HEK293 (cell line): ENCODE measurements around the gene POLR2E.

Source experiments
- CTCF ChIA-PET: fragments of 350-600 bp; formaldehyde crosslinking; extraction: SDS; loops from one replicate; lab custom pipeline; 2021; ENCODE audit warnings: antibody characterized with exemption; lab: Yijun Ruan, JAX
- POLR2A ChIA-PET: fragments of 300-600 bp; formaldehyde crosslinking; extraction: SDS; loops from one replicate; lab custom pipeline; 2020; ENCODE audit warnings: antibody characterized with exemption, inconsistent platforms; lab: Yijun Ruan, JAX
- H3K27ac ChIP-seq: fragments of 200-500 bp; sonication (Bioruptor generic); 2 replicates; pipeline ENCODE4 v1.5.1; 2014; ENCODE audit warnings: low read depth, low read length, control low read depth, inconsistent platforms; ENCODE audit errors: extremely low read depth
- H3K36me3 ChIP-seq, 2 experiments: fragments of 200-500 bp in 1 of 2; sonication (Bioruptor generic) in 1 of 2; 1 replicate in 1 of 2; 2 replicates in 1 of 2; pipeline ENCODE4 v1.5.1; 2014 to 2017; ENCODE audit warnings: inconsistent platforms in 2 of 2, low read length in 2 of 2; ENCODE audit not compliant: control insufficient read depth in 2 of 2, insufficient read depth in 1 of 2
- H3K4me1 ChIP-seq: fragments of 200-500 bp; sonication (Bioruptor generic); 2 replicates; pipeline ENCODE4 v1.5.1; 2014; ENCODE audit warnings: mild to moderate bottlenecking, low read length, inconsistent platforms; ENCODE audit not compliant: control insufficient read depth, insufficient read depth
- H3K4me3 ChIP-seq: 2 replicates; pipeline ENCODE4 v1.5.1; 2011; ENCODE audit warnings: low read depth, mild to moderate bottlenecking, control low read depth, low read length, moderate library complexity
- H3K9me3 ChIP-seq: fragments of 200-500 bp; sonication (Bioruptor generic); 2 replicates; pipeline ENCODE4 v1.5.1; 2014; ENCODE audit warnings: low read depth, low read length, inconsistent platforms; ENCODE audit not compliant: control insufficient read depth, insufficient read depth
- EGR2 ChIP-seq: fragments of 450-650 bp; formaldehyde crosslinking; IDR thresholded peaks from 2 replicates; pipeline ENCODE4 v1.5.1; 2016; ENCODE audit warnings: low read depth, missing biosample characterization, missing genetic modification characterization
- GLIS2 ChIP-seq: fragments of 450-650 bp; formaldehyde crosslinking; IDR thresholded peaks from 2 replicates; pipeline ENCODE4 v1.5.1; 2016; ENCODE audit warnings: missing biosample characterization, missing genetic modification characterization
- KLF1 ChIP-seq: fragments of 450-650 bp; formaldehyde crosslinking; IDR thresholded peaks from 2 replicates; pipeline ENCODE4 v1.5.1; 2016; ENCODE audit warnings: missing biosample characterization, missing genetic modification characterization
- SP2 ChIP-seq: fragments of 450-650 bp; formaldehyde crosslinking; IDR thresholded peaks from 2 replicates; pipeline ENCODE4 v1.5.1; 2016; ENCODE audit warnings: missing biosample characterization, missing genetic modification characterization
- YY1 ChIP-seq: fragments of 450-650 bp; formaldehyde crosslinking; IDR thresholded peaks from 2 replicates; pipeline ENCODE4 v1.5.1; 2018; ENCODE audit warnings: missing biosample characterization, missing genetic modification characterization
- ZFP41 ChIP-seq: fragments of 450-650 bp; formaldehyde crosslinking; IDR thresholded peaks from 2 replicates; pipeline ENCODE4 v1.5.1; 2016; ENCODE audit warnings: missing biosample characterization, missing genetic modification characterization, borderline replicate concordance
- ZNF341 ChIP-seq: fragments of 450-650 bp; formaldehyde crosslinking; IDR thresholded peaks from 2 replicates; pipeline ENCODE4; 2016; ENCODE audit warnings: low read depth, missing biosample characterization, missing genetic modification characterization
- ZNF391 ChIP-seq: fragments of 450-650 bp; formaldehyde crosslinking; IDR thresholded peaks from 2 replicates; pipeline ENCODE4 v1.5.1; 2016; ENCODE audit warnings: low read depth, missing biosample characterization, missing genetic modification characterization, borderline replicate concordance
- ZNF600 ChIP-seq: fragments of 450-650 bp; formaldehyde crosslinking; IDR thresholded peaks from 2 replicates; pipeline ENCODE4 v1.5.1; 2016; ENCODE audit warnings: missing biosample characterization, missing genetic modification characterization
- ZNF776 ChIP-seq: fragments of 450-650 bp; formaldehyde crosslinking; IDR thresholded peaks from 2 replicates; pipeline ENCODE4 v1.5.0; 2017; ENCODE audit warnings: missing biosample characterization, missing genetic modification characterization, borderline replicate concordance
- ZSCAN30 ChIP-seq: fragments of 450-650 bp; IDR thresholded peaks from 2 replicates; pipeline ENCODE4 v1.5.1; 2018; ENCODE audit warnings: missing biosample characterization, mild to moderate bottlenecking, missing genetic modification characterization, moderate library complexity
- TF ChIP-seq, protein P1 (sequence below): fragments of 450-650 bp; formaldehyde crosslinking; IDR thresholded peaks from 2 replicates; pipeline ENCODE4 v1.5.1; 2016; ENCODE audit warnings: missing biosample characterization, missing genetic modification characterization
- TF ChIP-seq, protein P2 (sequence below): fragments of 450-650 bp; formaldehyde crosslinking; IDR thresholded peaks from 2 replicates; pipeline ENCODE4 v1.5.0; 2017; ENCODE audit warnings: missing biosample characterization, missing genetic modification characterization, borderline replicate concordance
- TF ChIP-seq, protein P3 (sequence below): fragments of 450-650 bp; formaldehyde crosslinking; IDR thresholded peaks from 2 replicates; pipeline ENCODE4 v1.5.1; 2017; ENCODE audit warnings: missing biosample characterization, missing genetic modification characterization
- TF ChIP-seq, protein P4 (sequence below): fragments of 450-650 bp; formaldehyde crosslinking; IDR thresholded peaks from 2 replicates; pipeline ENCODE4 v1.5.1; 2016; ENCODE audit warnings: missing biosample characterization, missing genetic modification characterization, low read depth
- TF ChIP-seq, protein P5 (sequence below): fragments of 450-650 bp; formaldehyde crosslinking; conservative IDR thresholded peaks from 2 replicates; pipeline ENCODE4 v1.5.1; 2016; ENCODE audit warnings: low read depth, missing biosample characterization, missing genetic modification characterization

POLR2E gene

DNA sequence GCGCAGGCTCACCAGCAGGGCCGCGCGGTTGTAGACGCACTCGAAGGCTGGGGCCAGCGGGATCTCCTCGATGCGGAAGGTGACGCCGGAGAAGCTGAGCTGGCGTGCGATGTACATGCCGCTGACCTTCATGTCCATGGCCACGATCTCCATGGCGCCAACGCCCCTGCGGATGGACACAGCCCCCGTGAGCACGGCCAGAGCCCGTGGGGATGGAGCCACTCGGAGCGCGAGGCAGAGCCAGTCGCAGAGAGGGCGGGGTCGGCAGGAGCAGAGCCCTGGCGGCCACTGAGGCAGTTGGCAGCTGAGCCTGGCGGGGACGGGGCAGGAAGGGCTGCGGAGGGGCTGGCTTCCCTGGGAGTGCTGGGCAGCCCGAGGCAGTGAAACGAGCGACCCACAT is 23.8 kb upstream of the POLR2E start:
- ChIA-PET CTCF (no interaction called here), POLR2A (no interaction called here)
- Histone ChIP-seq H3K9me3 (no peaks in the 10 kb centered on the region), H3K36me3 (peaks cover 7 to 53% of the 10 kb centered on the region in 2 experiments; a peak in 2 of 3 replicates), H3K4me3 (no peak overlapping the region), H3K4me1 (no peaks in the 10 kb centered on the region), H3K27ac (no peak overlapping the region)
- 0 out of 2 replicates have a peak, but pooled peaks have one; percentile 41 for TF ChIP-seq ZNF600 (tag by site-specific recombination)
- TF ChIP-seq, protein P1, sequence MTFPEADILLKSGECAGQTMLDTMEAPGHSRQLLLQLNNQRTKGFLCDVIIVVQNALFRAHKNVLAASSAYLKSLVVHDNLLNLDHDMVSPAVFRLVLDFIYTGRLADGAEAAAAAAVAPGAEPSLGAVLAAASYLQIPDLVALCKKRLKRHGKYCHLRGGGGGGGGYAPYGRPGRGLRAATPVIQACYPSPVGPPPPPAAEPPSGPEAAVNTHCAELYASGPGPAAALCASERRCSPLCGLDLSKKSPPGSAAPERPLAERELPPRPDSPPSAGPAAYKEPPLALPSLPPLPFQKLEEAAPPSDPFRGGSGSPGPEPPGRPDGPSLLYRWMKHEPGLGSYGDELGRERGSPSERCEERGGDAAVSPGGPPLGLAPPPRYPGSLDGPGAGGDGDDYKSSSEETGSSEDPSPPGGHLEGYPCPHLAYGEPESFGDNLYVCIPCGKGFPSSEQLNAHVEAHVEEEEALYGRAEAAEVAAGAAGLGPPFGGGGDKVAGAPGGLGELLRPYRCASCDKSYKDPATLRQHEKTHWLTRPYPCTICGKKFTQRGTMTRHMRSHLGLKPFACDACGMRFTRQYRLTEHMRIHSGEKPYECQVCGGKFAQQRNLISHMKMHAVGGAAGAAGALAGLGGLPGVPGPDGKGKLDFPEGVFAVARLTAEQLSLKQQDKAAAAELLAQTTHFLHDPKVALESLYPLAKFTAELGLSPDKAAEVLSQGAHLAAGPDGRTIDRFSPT, result 0 out of 2 replicates have a peak, but pooled peaks have one; percentile 19
- TF ChIP-seq, protein P2, sequence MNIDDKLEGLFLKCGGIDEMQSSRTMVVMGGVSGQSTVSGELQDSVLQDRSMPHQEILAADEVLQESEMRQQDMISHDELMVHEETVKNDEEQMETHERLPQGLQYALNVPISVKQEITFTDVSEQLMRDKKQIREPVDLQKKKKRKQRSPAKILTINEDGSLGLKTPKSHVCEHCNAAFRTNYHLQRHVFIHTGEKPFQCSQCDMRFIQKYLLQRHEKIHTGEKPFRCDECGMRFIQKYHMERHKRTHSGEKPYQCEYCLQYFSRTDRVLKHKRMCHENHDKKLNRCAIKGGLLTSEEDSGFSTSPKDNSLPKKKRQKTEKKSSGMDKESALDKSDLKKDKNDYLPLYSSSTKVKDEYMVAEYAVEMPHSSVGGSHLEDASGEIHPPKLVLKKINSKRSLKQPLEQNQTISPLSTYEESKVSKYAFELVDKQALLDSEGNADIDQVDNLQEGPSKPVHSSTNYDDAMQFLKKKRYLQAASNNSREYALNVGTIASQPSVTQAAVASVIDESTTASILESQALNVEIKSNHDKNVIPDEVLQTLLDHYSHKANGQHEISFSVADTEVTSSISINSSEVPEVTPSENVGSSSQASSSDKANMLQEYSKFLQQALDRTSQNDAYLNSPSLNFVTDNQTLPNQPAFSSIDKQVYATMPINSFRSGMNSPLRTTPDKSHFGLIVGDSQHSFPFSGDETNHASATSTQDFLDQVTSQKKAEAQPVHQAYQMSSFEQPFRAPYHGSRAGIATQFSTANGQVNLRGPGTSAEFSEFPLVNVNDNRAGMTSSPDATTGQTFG, result no peak

DNA sequence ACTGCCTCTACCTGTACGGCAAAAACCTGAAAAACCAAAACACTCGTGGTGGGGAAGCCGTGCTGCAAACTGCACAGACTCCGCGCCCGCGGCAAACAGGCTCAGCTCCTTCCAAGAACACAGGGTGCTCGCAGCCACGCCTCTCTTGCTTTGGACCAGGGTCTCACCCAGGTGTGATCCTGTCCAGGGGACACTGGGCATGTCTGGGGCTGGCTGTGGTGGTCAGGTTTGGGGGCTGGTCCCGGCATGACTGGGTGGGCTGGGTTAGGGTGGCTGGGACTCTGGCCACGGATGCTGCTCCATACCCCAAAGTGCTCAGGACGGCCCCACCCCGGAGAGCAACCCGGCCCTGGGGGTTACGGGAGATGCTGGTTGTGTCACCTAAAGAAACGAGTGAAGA is 22.5 kb upstream of the POLR2E start:
- peak; percentile 27; the same call in 1 of the 2 replicates for TF ChIP-seq KLF1 (tag by site-specific recombination)
- TF ChIP-seq ZSCAN30, result no peak
- Histone ChIP-seq H3K27ac (no peak overlapping the region), H3K4me1 (peaks cover 4% of the 10 kb centered on the region; the same call in 1 of the 2 replicates), H3K36me3 (peaks cover 7 to 46% of the 10 kb centered on the region in 2 experiments; a peak in 2 of 3 replicates), H3K4me3 (no peak overlapping the region), H3K9me3 (no peaks in the 10 kb centered on the region)
- CTCF ChIA-PET, result no interaction called here
- POLR2A ChIA-PET, result no interaction called here

DNA sequence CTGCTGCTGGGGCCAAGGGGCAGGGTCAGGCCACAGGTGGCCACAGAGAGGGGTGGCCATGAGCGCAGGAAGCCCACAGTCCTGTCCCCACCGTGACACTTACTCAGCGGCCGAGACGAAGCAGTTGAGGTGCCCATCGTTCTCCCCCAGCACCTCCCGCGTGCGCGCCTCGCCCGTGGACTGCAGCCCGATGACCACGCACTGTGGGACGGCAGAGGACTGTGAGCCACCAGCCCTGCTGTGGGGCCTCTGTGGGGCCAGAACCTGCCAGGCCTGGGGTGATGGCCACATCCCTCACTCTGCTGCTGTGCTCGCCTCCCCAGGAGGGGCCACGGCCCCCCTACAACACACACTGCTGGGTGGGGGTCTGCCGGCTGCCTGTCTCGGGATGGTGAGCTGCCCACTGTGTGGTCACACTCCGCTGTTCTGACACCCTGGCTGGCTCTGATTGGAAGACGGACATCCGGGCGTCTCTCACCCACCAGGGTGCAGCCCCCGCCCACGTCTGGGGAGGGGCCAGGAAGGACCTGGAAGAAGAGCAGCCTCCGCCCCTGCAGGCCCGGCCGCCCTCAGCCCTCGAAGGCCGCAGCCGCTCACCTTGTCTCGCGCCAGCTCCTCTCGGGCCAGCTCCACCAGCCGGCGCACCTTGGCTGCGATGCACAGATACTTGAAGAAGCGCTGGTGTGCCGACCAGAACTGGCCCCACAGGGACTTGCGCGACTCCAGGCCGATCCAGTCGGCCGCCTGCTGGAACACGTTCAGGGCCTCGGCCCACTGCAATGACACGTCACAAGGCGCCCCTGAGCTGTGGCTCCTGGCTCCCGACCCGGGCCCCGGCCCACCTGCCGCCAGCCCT is 21.8 kb upstream of the POLR2E start:
- ChIA-PET CTCF (interaction anchor here (0.6 to 0.9 kb wide), 2 partner anchors 54 to 107 kb away, joined by 3 read pairs; no protein-coding TSS in a partner anchor), POLR2A (no interaction called here)
- Histone ChIP-seq H3K36me3 (peaks cover 7 to 44% of the 10 kb centered on the region in 2 experiments; a peak in 2 of 3 replicates), H3K27ac (no peak overlapping the region), H3K9me3 (no peaks in the 10 kb centered on the region), H3K4me1 (peaks cover 4% of the 10 kb centered on the region; the same call in 1 of the 2 replicates), H3K4me3 (no peak overlapping the region)
- no peak for TF ChIP-seq ZNF776 (tag by site-specific recombination)
- TF ChIP-seq, protein P3, sequence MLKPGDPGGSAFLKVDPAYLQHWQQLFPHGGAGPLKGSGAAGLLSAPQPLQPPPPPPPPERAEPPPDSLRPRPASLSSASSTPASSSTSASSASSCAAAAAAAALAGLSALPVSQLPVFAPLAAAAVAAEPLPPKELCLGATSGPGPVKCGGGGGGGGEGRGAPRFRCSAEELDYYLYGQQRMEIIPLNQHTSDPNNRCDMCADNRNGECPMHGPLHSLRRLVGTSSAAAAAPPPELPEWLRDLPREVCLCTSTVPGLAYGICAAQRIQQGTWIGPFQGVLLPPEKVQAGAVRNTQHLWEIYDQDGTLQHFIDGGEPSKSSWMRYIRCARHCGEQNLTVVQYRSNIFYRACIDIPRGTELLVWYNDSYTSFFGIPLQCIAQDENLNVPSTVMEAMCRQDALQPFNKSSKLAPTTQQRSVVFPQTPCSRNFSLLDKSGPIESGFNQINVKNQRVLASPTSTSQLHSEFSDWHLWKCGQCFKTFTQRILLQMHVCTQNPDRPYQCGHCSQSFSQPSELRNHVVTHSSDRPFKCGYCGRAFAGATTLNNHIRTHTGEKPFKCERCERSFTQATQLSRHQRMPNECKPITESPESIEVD, result no peak
- TF ChIP-seq ZNF391 (tag by site-specific recombination), result no peak
- TF ChIP-seq EGR2 (tag by site-specific recombination), result 0 out of 2 replicates have a peak, but pooled peaks have one; percentile 31
- peak; percentile 25 for TF ChIP-seq SP2 (tag by site-specific recombination)
- 0 out of 2 replicates have a peak, but pooled peaks have one; percentile 8 for TF ChIP-seq ZNF341 (tag by site-specific recombination)
- no peak for TF ChIP-seq GLIS2
- TF ChIP-seq, protein P4, sequence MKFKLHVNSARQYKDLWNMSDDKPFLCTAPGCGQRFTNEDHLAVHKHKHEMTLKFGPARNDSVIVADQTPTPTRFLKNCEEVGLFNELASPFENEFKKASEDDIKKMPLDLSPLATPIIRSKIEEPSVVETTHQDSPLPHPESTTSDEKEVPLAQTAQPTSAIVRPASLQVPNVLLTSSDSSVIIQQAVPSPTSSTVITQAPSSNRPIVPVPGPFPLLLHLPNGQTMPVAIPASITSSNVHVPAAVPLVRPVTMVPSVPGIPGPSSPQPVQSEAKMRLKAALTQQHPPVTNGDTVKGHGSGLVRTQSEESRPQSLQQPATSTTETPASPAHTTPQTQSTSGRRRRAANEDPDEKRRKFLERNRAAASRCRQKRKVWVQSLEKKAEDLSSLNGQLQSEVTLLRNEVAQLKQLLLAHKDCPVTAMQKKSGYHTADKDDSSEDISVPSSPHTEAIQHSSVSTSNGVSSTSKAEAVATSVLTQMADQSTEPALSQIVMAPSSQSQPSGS (tag by site-specific recombination), result no peak
- TF ChIP-seq ZFP41, result no peak
- TF ChIP-seq YY1 (tag by site-specific recombination), result no peak
- TF ChIP-seq, protein P5, sequence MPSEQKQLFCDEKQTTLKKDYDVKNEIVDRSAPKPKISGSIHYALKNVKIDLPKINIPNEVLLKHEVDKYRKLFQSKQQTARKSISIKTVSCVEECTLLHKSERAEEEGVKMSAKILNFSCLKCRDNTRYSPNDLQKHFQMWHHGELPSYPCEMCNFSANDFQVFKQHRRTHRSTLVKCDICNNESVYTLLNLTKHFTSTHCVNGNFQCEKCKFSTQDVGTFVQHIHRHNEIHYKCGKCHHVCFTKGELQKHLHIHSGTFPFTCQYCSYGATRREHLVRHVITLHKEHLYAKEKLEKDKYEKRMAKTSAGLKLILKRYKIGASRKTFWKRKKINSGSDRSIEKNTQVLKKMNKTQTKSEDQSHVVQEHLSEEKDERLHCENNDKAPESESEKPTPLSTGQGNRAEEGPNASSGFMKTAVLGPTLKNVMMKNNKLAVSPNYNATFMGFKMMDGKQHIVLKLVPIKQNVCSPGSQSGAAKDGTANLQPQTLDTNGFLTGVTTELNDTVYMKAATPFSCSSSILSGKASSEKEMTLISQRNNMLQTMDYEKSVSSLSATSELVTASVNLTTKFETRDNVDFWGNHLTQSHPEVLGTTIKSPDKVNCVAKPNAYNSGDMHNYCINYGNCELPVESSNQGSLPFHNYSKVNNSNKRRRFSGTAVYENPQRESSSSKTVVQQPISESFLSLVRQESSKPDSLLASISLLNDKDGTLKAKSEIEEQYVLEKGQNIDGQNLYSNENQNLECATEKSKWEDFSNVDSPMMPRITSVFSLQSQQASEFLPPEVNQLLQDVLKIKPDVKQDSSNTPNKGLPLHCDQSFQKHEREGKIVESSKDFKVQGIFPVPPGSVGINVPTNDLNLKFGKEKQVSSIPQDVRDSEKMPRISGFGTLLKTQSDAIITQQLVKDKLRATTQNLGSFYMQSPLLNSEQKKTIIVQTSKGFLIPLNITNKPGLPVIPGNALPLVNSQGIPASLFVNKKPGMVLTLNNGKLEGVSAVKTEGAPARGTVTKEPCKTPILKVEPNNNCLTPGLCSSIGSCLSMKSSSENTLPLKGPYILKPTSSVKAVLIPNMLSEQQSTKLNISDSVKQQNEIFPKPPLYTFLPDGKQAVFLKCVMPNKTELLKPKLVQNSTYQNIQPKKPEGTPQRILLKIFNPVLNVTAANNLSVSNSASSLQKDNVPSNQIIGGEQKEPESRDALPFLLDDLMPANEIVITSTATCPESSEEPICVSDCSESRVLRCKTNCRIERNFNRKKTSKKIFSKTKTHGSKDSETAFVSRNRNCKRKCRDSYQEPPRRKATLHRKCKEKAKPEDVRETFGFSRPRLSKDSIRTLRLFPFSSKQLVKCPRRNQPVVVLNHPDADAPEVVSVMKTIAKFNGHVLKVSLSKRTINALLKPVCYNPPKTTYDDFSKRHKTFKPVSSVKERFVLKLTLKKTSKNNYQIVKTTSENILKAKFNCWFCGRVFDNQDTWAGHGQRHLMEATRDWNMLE (tag by site-specific recombination), result no peak
